ENCODE results near the gene OR8K1. TPM values are rescaled to one million over a fixed set of nuclear protein-coding genes. Genes with fewer than 3 reads are reported as not detected.

OR8K1 gene
- total RNA-seq, 3 donors from 2014 or later (not counting 1 experiment from before 2014, with no cell fraction given), result not detected

- 68% methylated on average over 1 of the region's 2 CpGs for WGBS (ENCODE audit: insufficient coverage)
- Mint-ChIP-seq H3K27ac (no peak within 1 kb of the TSS), H3K4me3 (no peak within 1 kb of the TSS), H3K27me3 (ENCODE audit: low read depth in 2 of 2) (no peaks in the 10 kb centered on the region), H3K9me3 (peaks cover 18 to 23% of the 10 kb centered on the region in 2 donors), H3K4me1 (no peaks in the 10 kb centered on the region), H3K36me3 (peaks cover 6% of the 10 kb centered on the region)
- ATAC-seq (no peak), DNase-seq (no peak)
- intact Hi-C loops (cut with micrococcal nuclease), result no loop called here
- Histone ChIP-seq H3K9me3 (ENCODE audit: control insufficient read depth, insufficient read depth, low read length) (no peaks in the 10 kb centered on the region), H3K27ac (ENCODE audit: low read length) (no peak within 1 kb of the TSS), H3K27me3 (ENCODE audit: control insufficient read depth, insufficient read depth, low read length) (no peaks in the 10 kb centered on the region), H3K4me3 (ENCODE audit: low read length) (no peak within 1 kb of the TSS), H3K4me1 (ENCODE audit: control insufficient read depth, insufficient read depth, low read length) (no peaks in the 10 kb centered on the region), H3K36me3 (ENCODE audit: control insufficient read depth, insufficient read depth, low read length) (no peaks in the 10 kb centered on the region)
- no peak for TF ChIP-seq CTCF (IDR thresholded peaks at IDR 0.05)
These were observed 29.5 kb downstream of the OR8K1 start, which contains the start of gene OR8U1 for GRCh38 chr11:56375324-56375723. Gene OR8U1, plus strand, starts transcription at chr11:56375624. Its CDS starts 0 bp downstream, at chr11:56375624.

- no peaks in the 10 kb centered on the region for H3K9me3 ChIP-seq (ENCODE audit: control insufficient read depth, insufficient read depth, low read length)
- Mint-ChIP-seq H3K36me3 (peaks cover 8% of the 10 kb centered on the region), H3K9me3 (peaks cover 14 to 23% of the 10 kb centered on the region in 2 donors), H3K4me3 (no peak overlapping the region), H3K27me3 (ENCODE audit: low read depth in 2 of 2) (no peaks in the 10 kb centered on the region), H3K27ac (no peak overlapping the region), H3K4me1 (no peaks in the 10 kb centered on the region)
- WGBS (ENCODE audit: insufficient coverage), result 71% methylated on average over 1 of the region's 2 CpGs
- H3K36me3 ChIP-seq (ENCODE audit: control insufficient read depth, insufficient read depth, low read length), result no peaks in the 10 kb centered on the region
- H3K4me3 ChIP-seq (ENCODE audit: low read length), result no peak overlapping the region
- H3K27ac ChIP-seq (ENCODE audit: low read length), result no peak overlapping the region
- no peak for TF ChIP-seq CTCF (IDR thresholded peaks at IDR 0.05)
- H3K27me3 ChIP-seq (ENCODE audit: control insufficient read depth, insufficient read depth, low read length), result no peaks in the 10 kb centered on the region
- DNase-seq, result no peak
- H3K4me1 ChIP-seq (ENCODE audit: control insufficient read depth, insufficient read depth, low read length), result no peaks in the 10 kb centered on the region
- ATAC-seq, result no peak
- intact Hi-C loops (cut with micrococcal nuclease), result no loop called here
These were observed 34.3 kb downstream of the OR8K1 start for GRCh38 chr11:56380120-56380519.

- no peak overlapping the region for H3K4me3 Mint-ChIP-seq
- Histone ChIP-seq H3K4me1 (ENCODE audit: control insufficient read depth, insufficient read depth, low read length) (no peaks in the 10 kb centered on the region), H3K27me3 (ENCODE audit: control insufficient read depth, insufficient read depth, low read length) (no peaks in the 10 kb centered on the region), H3K36me3 (ENCODE audit: control insufficient read depth, insufficient read depth, low read length) (no peaks in the 10 kb centered on the region), H3K27ac (ENCODE audit: low read length) (no peak overlapping the region), H3K4me3 (ENCODE audit: low read length) (no peak overlapping the region), H3K9me3 (ENCODE audit: control insufficient read depth, insufficient read depth, low read length) (no peaks in the 10 kb centered on the region)
- no peak for TF ChIP-seq CTCF (IDR thresholded peaks at IDR 0.05)
- WGBS (ENCODE audit: insufficient coverage), result 87% methylated on average over 3 of the region's 3 CpGs
- ATAC-seq, result no peak
- intact Hi-C loops (cut with micrococcal nuclease), result no loop called here
- no peaks in the 10 kb centered on the region for H3K4me1 Mint-ChIP-seq
- no peaks in the 10 kb centered on the region for H3K36me3 Mint-ChIP-seq
- peaks cover 6 to 12% of the 10 kb centered on the region in 2 donors for H3K9me3 Mint-ChIP-seq
- no peak overlapping the region for H3K27ac Mint-ChIP-seq
- no peaks in the 10 kb centered on the region for H3K27me3 Mint-ChIP-seq (ENCODE audit: low read depth in 2 of 2)
- DNase-seq, result no peak
These were observed 48.5 kb downstream of the OR8K1 start for GRCh38 chr11:56394381-56394780.

GRCh38 chr11:56396047-56396446 lies 50.2 kb downstream of the OR8K1 start:
- DNase-seq (no peak), ATAC-seq (no peak)
- intact Hi-C loops (cut with micrococcal nuclease), result no loop called here
- no peak overlapping the region for H3K27ac Mint-ChIP-seq
- H3K4me1 Mint-ChIP-seq, result no peaks in the 10 kb centered on the region
- Histone ChIP-seq H3K4me1 (ENCODE audit: control insufficient read depth, insufficient read depth, low read length) (no peaks in the 10 kb centered on the region), H3K9me3 (ENCODE audit: control insufficient read depth, insufficient read depth, low read length) (no peaks in the 10 kb centered on the region), H3K4me3 (ENCODE audit: low read length) (no peak overlapping the region), H3K27me3 (ENCODE audit: control insufficient read depth, insufficient read depth, low read length) (no peaks in the 10 kb centered on the region), H3K27ac (ENCODE audit: low read length) (no peak overlapping the region), H3K36me3 (ENCODE audit: control insufficient read depth, insufficient read depth, low read length) (no peaks in the 10 kb centered on the region)
- H3K4me3 Mint-ChIP-seq, result no peak overlapping the region
- H3K27me3 Mint-ChIP-seq (ENCODE audit: low read depth in 2 of 2), result no peaks in the 10 kb centered on the region
- no peaks in the 10 kb centered on the region for H3K36me3 Mint-ChIP-seq
- H3K9me3 Mint-ChIP-seq, result peaks cover 6 to 12% of the 10 kb centered on the region in 2 donors
- 81% methylated on average over 2 of the region's 3 CpGs for WGBS (ENCODE audit: insufficient coverage)
- TF ChIP-seq CTCF (IDR thresholded peaks at IDR 0.05), result no peak

Data from natural killer cell (primary cell).